Neural progenitor cell (in vitro differentiated cells): ENCODE data around the gene BAK1. TPM values are rescaled to one million over a fixed set of nuclear protein-coding genes. Genes with fewer than 3 reads are reported as not detected.
A peak's percentile ranks its signal among the peaks of the same experiment; 100 is the strongest.

ENCODE experiments used
- DNase-seq: peaks from one replicate; pipeline ENCODE4 v3.0.0-alpha.2; 2016; ENCODE audit warnings: low spot score
- H2AFZ ChIP-seq: fragments of 200-600 bp; sonication (generic); replicated peaks from 2 replicates; pipeline ENCODE4 v1.6.1; 2016; ENCODE audit warnings: antibody characterized with exemption
- H3F3A ChIP-seq: fragments of 200-600 bp; sonication (generic); 2 replicates; pipeline ENCODE4 v1.6.1; 2016; ENCODE audit warnings: antibody characterized with exemption, low read depth
- H3K27ac ChIP-seq: fragments of 200-600 bp; sonication (generic); 2 replicates; pipeline ENCODE4 v1.5.1; 2016; ENCODE audit warnings: mild to moderate bottlenecking
- H3K27me3 ChIP-seq: fragments of 200-600 bp; sonication (generic); 2 replicates; pipeline ENCODE4 v1.6.1; 2016; ENCODE audit warnings: mild to moderate bottlenecking, moderate library complexity
- H3K36me3 ChIP-seq: fragments of 200-600 bp; sonication (generic); 2 replicates; pipeline ENCODE4 v1.5.1; 2016
- H3K4me1 ChIP-seq: fragments of 200-600 bp; sonication (generic); 2 replicates; pipeline ENCODE4 v1.6.1; 2016; ENCODE audit warnings: mixed run types
- H3K4me2 ChIP-seq: fragments of 200-600 bp; sonication (generic); 2 replicates; pipeline ENCODE4 v1.6.1; 2016
- H3K4me3 ChIP-seq: fragments of 200-600 bp; sonication (generic); 2 replicates; pipeline ENCODE4 v1.5.1; 2016
- H3K79me2 ChIP-seq: fragments of 200-600 bp; sonication (generic); 2 replicates; pipeline ENCODE4 v1.6.1; 2016; ENCODE audit warnings: low read depth
- H3K9ac ChIP-seq: fragments of 200-600 bp; sonication (generic); 2 replicates; pipeline ENCODE4 v1.6.1; 2016
- H3K9me3 ChIP-seq: fragments of 200-600 bp; sonication (generic); 2 replicates; pipeline ENCODE4 v1.5.1; 2016; ENCODE audit warnings: low read depth
- H4K20me1 ChIP-seq: fragments of 200-600 bp; sonication (generic); 2 replicates; pipeline ENCODE4 v1.6.1; 2016; ENCODE audit warnings: low read depth
- H3K27ac Mint-ChIP-seq: 3 replicates; pipeline ENCODE4 v1.8.0; 2021; ENCODE audit warnings: mixed read lengths
- H3K27me3 Mint-ChIP-seq: 2 replicates; pipeline ENCODE4 v1.8.0; 2022; ENCODE audit warnings: low read depth, mild to moderate bottlenecking, inconsistent platforms, moderate library complexity, mixed read lengths; ENCODE audit not compliant: insufficient read depth
- H3K36me3 Mint-ChIP-seq: 3 replicates; pipeline ENCODE4 v1.8.0; 2021; ENCODE audit warnings: mixed read lengths
- H3K4me1 Mint-ChIP-seq: 3 replicates; pipeline ENCODE4 v1.8.0; 2021; ENCODE audit warnings: mixed read lengths
- H3K4me3 Mint-ChIP-seq: 3 replicates; pipeline ENCODE4 v1.8.0; 2021; ENCODE audit warnings: mild to moderate bottlenecking, moderate library complexity, mixed read lengths
- H3K9me3 Mint-ChIP-seq: 3 replicates; pipeline ENCODE4 v1.8.0; 2020; ENCODE audit warnings: mixed read lengths
- EZH2 ChIP-seq: fragments of 200-600 bp; sonication (generic); IDR thresholded peaks from 2 replicates; pipeline ENCODE4 v1.6.1; 2017; ENCODE audit warnings: antibody characterized with exemption, mild to moderate bottlenecking, moderate library complexity
- EZH2phosphoT487 ChIP-seq: fragments of 200-600 bp; sonication (generic); IDR thresholded peaks from 2 replicates; pipeline ENCODE4 v1.6.1; 2017; ENCODE audit warnings: antibody characterized with exemption
- total RNA-seq: library from RNA; depleted of rRNA; stranded (reverse); fragments of >200 nt; gene quantifications from 2 replicates; pipeline ENCODE4 v1.2.3, GENCODE V29; 2015; ENCODE audit warnings: low replicate concordance
- TF ChIP-seq, protein P1 (sequence below): fragments of 200-600 bp; sonication (generic); IDR thresholded peaks from 2 replicates; pipeline ENCODE4 v1.5.1; 2017; ENCODE audit warnings: antibody characterized with exemption, mild to moderate bottlenecking

Gene BAK1
- total RNA-seq, 1 donor from 2014 or later: 13.9 TPM

DNA sequence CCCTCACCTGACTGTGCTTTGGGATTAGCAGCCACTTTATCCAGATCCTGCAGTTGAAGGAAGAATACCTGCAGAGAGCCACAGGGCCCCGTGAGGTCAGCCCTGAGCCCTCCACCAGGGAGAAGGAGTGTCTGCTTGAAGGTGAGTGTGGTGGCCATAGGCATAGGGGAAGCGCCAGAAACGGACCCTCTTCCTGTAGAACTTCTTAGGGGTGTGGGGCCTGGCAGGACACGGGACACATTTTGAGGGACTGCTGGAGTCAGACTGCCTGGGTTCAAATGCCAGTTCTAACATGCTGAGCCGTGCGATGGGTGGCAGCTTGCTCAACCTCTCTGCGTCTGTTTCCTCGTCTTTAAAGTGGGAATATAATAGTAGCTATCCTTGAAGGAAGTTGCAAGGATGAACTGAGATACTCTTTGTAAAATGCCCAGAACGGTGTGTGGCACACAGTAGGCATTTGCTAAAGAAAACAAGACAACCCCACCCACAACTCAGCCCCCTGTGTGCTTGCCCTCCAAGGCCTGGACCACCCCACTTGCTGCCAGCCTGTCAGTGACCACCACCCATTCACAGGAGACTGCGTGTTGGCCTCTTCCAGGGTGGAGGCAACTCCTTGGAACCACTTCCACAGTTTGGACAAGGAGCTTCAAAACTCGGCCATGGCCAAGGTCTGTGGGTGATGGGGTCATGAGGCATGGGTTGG is 4.8 kb upstream of the BAK1 start:
- Histone ChIP-seq H3K4me1 (no peaks in the 10 kb centered on the region), H3K79me2 (peaks cover 1% of the 10 kb centered on the region), H4K20me1 (no peaks in the 10 kb centered on the region), H2AFZ (no peak overlapping the region), H3K27ac (no peak overlapping the region), H3K4me3 (no peak overlapping the region), H3K36me3 (no peaks in the 10 kb centered on the region), H3K9me3 (no peaks in the 10 kb centered on the region), H3K9ac (no peak overlapping the region), H3K4me2 (no peak overlapping the region), H3K27me3 (no peaks in the 10 kb centered on the region), H3F3A (peaks cover 14% of the 10 kb centered on the region)
- no peak for DNase-seq
- Mint-ChIP-seq H3K4me3 (no peak overlapping the region), H3K27me3 (peaks cover 5% of the 10 kb centered on the region), H3K36me3 (no peaks in the 10 kb centered on the region), H3K9me3 (no peaks in the 10 kb centered on the region), H3K4me1 (peaks cover 7% of the 10 kb centered on the region), H3K27ac (no peak overlapping the region)
- TF ChIP-seq EZH2 (no peak), EZH2phosphoT487 (no peak)
- TF ChIP-seq, protein P1, sequence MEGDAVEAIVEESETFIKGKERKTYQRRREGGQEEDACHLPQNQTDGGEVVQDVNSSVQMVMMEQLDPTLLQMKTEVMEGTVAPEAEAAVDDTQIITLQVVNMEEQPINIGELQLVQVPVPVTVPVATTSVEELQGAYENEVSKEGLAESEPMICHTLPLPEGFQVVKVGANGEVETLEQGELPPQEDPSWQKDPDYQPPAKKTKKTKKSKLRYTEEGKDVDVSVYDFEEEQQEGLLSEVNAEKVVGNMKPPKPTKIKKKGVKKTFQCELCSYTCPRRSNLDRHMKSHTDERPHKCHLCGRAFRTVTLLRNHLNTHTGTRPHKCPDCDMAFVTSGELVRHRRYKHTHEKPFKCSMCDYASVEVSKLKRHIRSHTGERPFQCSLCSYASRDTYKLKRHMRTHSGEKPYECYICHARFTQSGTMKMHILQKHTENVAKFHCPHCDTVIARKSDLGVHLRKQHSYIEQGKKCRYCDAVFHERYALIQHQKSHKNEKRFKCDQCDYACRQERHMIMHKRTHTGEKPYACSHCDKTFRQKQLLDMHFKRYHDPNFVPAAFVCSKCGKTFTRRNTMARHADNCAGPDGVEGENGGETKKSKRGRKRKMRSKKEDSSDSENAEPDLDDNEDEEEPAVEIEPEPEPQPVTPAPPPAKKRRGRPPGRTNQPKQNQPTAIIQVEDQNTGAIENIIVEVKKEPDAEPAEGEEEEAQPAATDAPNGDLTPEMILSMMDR: no peak

DNA sequence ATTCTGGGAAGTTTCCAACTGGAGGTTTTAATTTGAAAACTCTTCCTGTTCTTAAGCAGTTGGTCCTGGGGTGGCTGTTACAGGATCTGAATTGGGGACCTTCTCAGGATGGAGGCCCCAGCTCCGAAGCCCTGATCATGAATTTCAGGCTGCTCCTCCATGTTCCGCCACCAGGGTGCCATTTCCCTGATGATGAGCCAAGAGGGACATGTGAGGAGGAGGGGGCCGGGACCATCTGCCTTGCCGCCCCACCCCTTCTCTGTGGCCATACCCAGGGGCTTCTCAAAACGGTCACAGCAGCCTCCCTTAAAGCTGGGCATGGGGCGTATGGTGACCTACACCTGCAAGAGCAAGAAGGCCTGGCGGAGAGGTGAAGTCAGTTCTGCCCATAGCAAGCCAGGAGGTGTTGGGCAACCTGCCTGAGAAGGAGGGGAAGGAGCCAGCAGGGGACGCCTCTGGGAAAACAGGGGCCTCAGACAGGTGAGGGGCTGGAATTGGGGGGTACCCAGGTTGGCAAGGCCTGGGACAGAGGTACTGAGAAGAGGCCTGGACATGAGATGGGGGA is 3.6 kb upstream of the BAK1 start:
- H3K9me3 ChIP-seq: no peaks in the 10 kb centered on the region
- H3K36me3 Mint-ChIP-seq: no peaks in the 10 kb centered on the region
- no peak overlapping the region for H3K27ac ChIP-seq
- H3K4me3 Mint-ChIP-seq: no peak overlapping the region
- no peaks in the 10 kb centered on the region for H3K27me3 ChIP-seq
- H4K20me1 ChIP-seq: no peaks in the 10 kb centered on the region
- no peak overlapping the region for H3K9ac ChIP-seq
- no peak overlapping the region for H3K27ac Mint-ChIP-seq
- no peaks in the 10 kb centered on the region for H3K9me3 Mint-ChIP-seq
- H3K79me2 ChIP-seq: peaks cover 13% of the 10 kb centered on the region
- H3K4me3 ChIP-seq: no peak overlapping the region
- no peak overlapping the region for H2AFZ ChIP-seq
- DNase-seq: peak; percentile 46
- no peaks in the 10 kb centered on the region for H3K36me3 ChIP-seq
- H3K27me3 Mint-ChIP-seq: peaks cover 5% of the 10 kb centered on the region
- no peak overlapping the region for H3K4me2 ChIP-seq
- TF ChIP-seq EZH2phosphoT487: no peak
- TF ChIP-seq, protein P1: peak; percentile 47
- TF ChIP-seq EZH2: no peak
- peaks cover 12% of the 10 kb centered on the region for H3K4me1 Mint-ChIP-seq
- no peaks in the 10 kb centered on the region for H3K4me1 ChIP-seq
- H3F3A ChIP-seq: peaks cover 17% of the 10 kb centered on the region

DNA sequence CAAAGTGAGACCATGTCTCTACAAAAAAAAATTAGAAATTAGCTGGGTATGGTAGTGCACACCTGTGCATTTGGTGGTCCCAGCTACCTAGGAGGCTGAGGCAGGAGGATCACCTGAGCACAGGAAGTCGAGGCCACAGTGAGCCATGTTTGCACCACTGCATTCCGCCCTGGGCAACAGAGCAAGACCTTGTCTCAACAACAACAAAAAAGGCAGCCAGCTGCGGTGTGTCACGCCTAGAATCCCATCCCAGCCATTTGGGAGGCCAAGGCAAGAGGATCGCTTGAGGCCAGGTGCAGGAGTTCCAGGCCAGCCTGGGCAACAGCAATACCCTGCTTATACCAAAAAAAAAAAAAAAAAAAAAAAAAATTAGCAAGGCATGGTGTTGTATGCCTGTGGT is 1.1 kb upstream of the BAK1 start:
- Histone ChIP-seq H3K27me3 (no peaks in the 10 kb centered on the region), H3K9me3 (no peaks in the 10 kb centered on the region), H3K27ac (no peak overlapping the region), H3K9ac (no peak overlapping the region), H2AFZ (no peak overlapping the region), H3K36me3 (no peaks in the 10 kb centered on the region), H3K4me2 (no peak overlapping the region), H3F3A (peaks cover 17% of the 10 kb centered on the region), H3K4me1 (no peaks in the 10 kb centered on the region), H4K20me1 (no peaks in the 10 kb centered on the region), H3K79me2 (peaks cover 21% of the 10 kb centered on the region), H3K4me3 (no peak overlapping the region)
- H3K4me3 Mint-ChIP-seq: no peak overlapping the region
- no peak overlapping the region for H3K27ac Mint-ChIP-seq
- no peak for TF ChIP-seq EZH2
- TF ChIP-seq EZH2phosphoT487: no peak
- TF ChIP-seq, protein P1: no peak
- H3K9me3 Mint-ChIP-seq: no peaks in the 10 kb centered on the region
- peaks cover 5% of the 10 kb centered on the region for H3K27me3 Mint-ChIP-seq
- DNase-seq: no peak
- H3K4me1 Mint-ChIP-seq: peaks cover 17% of the 10 kb centered on the region
- H3K36me3 Mint-ChIP-seq: peaks cover 3% of the 10 kb centered on the region
